Gastroesophageal sphincter (tissue), 3 donors: ENCODE data around the gene SLITRK5.

Experiments
- CTCF ChIP-seq, 4 experiments: fragments of 200-600 bp in 2 of 4; fragments of 450-650 bp in 2 of 4; sonication (generic) in 1 of 4; IDR thresholded peaks; one replicate each; pipeline ENCODE4 v1.5.1; 2017 to 2019; ENCODE audit warnings: antibody characterized with exemption in 4 of 4, mild to moderate bottlenecking in 2 of 4, moderate library complexity in 2 of 4
- POLR2AphosphoS5 ChIP-seq: sonication (generic); formaldehyde crosslinking; IDR thresholded peaks from one replicate; pipeline ENCODE4 v1.6.1; 2017; ENCODE audit warnings: antibody characterized with exemption

- TF ChIP-seq CTCF (IDR thresholded peaks at IDR 0.05) (no peak), POLR2AphosphoS5 (no peak)
Measured at GRCh38 chr13:87661471-87661870, 9.7 kb upstream of the SLITRK5 start.
